ENCODE results near the gene GID4.

Gene GID4

GRCh38 chr17:18105595-18105994, 66.4 kb downstream of the GID4 start:
- ATAC-seq: no peak

DNA sequence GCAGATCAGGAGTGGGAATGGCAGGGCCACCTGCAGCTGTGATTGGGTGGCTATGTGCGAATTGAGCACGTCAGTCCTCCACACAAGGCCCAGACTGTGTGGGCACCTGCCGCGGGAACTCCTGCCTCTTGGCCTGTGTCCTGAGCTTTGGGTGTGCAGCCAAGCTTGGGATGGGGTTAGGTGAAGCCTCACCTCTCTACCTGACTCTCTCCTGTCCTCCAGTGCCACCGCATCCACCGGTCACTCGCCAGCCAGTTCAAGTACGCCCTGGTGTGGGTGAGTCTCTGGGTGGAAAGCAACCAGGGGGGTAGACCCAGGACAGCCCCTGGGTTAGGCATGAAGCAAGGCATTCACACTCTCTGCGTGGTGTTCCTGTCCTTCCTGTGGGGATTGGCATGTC, 67.0 kb downstream of the GID4 start:
- ATAC-seq: no peak

DNA sequence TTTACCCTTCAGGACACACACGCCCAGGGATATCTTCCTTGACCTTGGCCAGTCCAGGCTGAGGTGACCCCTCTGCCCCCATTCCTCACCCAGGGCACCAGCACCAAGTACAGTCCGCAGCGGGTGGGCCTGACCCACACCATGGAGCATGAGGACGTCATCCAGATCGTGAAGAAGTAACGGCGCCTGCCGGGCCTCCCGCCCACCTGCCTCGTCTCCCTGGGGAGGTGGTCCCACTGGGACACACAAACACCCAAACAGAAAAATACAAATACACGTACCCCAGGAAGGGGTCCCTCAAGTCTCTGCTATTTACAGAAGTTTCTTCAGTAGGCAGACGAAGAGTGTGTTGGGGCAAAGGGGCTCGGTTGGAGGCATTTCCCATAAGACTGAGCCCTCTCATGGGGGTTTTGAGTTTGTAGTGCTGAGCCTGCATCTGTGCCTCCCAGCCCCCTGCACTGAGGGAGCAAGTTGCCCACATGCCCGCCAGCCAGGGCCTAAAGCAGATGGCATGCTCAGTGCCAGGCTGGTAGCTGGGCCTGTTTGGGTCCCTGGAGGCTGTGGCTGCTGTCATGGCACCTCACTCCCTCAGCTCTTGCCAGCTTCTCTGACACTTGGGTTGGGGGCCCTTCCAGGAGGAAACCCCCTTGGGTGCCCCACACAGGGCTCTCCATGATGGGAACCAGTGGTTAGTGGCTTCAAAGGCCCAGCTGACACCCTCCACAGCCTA, 68.0 kb downstream of the GID4 start:
- no peak for ATAC-seq

- ATAC-seq: no peak
Measured at GRCh38 chr17:18107971-18108370, 68.8 kb downstream of the GID4 start.

DNA sequence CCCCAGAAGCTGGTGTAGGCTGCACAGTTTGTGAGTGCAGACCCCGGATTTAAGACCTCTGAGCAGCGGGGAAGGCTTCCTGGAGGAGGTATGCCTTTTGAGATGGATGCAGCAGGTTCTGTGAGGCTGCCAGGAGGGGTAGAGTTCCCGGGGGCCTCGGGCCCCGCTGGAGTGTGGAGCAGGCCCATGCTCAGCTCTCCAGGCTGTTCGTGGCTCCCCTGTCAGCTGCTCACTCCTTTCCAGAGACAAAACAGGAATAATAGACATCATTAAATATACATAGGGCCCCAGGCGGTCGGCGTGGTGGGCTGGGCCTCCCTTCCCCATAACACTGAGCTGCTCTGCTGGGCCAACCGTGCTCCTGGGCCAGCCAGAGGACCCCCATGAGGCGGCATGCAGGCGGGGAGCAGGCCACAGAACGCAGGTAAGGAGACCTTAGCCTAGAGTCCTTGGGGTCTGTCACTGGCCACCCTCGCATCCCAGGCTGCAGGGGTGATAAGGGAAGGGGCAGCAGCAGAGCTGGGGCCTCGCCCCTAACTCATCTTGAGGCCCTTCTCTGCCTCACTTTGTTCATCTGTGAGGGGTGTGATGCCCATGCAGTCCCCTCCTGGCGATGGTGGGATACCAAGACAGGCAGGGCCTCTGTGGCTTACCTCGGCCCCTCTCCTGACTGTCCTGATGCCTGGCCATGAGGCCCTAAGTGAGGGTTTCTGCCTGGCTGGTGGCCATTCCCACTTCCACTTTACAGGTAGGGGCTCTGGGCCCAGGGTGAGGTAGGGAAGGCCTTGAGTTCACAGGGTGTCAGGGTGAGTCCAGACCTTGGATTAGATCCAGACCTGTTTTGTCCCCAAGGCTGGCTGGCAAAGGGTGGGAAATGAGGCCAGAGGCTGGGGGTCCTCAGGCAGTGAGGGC, 69.4 kb downstream of the GID4 start, which contains the start of gene MYO15A:
Gene MYO15A, plus strand, starts transcription at position 356 of the 912 bp plus-strand sequence. CDS start 10,045 bp downstream, outside the sequence.
- no peak for ATAC-seq

DNA sequence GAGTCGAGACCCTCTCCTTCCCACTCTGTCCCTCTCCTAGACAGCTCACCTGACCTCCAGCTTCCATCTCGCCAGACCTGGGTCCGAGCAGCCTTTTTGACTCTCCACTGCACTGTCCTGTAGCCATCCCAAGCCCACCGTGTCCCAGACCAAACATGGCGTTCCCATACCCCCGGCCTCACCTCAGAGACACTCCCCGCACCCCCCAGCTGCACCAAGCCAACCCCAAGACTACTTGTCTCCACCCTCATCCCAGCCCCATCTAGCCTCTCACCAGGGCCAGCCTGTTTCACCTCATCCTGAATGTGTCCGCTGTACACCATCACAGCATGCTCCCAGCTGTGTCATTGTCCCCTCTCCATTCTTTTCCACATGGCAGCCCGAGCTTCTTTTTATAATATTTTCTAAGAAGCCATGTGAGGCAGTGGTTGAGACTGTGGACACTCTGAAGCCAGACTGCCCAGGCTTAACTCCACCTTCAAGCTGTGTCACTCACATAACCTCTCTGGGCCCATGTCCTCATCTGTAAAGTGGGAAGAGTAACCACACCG, 70.8 kb downstream of the GID4 start:
- no peak for ATAC-seq

DNA sequence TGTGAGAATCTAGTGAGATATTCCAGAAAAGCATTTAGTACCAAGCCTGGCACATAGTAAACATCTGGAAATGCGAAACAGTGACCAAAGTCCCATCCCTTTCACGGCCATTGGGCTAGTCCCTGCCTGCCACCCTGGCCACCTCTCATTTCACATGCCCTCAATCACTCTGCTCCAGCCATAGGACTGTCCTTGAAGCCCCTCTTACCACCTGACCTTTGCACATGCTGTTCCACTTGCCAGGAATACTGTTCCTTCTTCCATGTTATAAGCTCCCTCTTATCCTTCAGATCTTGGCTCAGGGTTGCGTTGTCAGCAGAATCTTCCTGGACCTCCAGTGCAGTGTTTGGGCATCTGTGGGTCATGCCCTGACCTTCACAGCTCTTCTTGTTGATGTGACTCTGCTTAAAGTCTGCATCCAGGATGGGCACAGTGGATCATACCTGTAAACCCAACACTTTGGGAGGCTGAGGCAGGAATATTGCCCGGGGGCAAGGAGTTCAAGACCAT, 71.5 kb downstream of the GID4 start:
- no peak for ATAC-seq

DNA sequence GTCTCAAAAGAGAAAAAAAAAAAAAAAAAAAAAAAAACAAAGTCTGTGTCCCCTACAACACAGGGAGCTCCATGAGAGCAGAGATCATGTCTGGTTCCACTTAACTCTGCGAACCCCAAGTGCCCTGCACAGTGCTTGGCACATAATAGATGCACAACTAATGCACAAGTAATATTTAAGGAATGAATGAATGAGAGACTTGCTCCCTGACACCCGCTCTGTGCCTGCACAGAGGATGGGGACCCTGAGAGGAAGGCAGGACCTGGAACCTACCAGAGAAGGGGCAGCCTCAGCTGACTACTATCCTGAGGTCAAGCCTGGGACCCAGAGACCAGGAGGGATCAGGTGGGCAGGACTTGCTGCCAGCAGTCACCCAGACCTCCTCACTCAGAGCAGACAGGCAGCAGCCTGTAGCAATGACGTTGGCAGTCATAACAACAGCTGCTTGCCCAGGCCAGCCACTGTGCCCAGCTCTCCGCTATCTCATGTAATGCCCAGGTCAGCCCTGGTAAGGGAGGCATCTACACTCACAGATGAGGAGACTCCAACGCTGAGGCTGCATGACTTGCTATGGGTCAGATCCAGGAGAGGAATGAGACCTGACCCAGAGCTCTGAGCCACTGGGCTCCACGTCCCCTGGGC, 72.2 kb downstream of the GID4 start:
- no peak for ATAC-seq

DNA sequence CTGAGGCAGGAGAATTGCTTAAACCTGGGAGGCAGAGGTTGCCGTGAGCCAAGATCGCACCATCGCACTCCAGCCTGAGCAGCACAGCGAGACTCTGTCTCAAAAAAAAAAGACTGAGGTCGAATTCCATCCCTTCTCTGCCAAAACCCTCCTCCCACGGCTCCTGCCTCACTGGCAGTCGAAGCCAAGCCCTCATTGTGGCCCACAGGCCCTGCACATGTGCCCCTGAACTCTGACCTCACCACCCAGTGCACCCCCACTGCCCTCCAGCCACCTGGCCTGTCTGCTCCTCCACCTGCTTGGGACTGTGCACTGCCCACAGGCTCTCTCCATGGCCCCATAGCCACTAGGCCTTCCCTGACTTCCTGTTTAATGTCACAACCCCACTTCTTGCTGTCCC, 76.3 kb downstream of the GID4 start:
- ATAC-seq: no peak

DNA sequence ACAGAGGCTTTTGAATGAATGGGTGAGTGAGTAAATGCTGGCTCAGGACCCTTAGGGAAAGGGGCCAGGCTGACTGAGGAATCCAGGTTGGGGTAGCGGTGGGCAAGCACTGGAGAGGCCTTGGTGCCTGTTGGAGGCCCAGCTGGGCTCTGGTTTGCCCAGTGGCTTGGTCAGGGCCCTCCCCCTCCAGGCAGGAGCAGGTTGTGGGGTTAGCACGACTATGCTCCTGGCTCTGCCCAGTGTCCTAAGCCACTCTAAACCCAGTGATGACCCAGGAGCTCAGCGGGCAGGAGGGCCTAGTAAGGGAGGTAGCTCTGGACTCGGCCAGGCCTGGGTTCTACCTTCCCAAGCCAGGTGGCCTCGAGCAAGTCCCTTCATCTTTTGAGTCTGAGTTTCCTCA, 76.9 kb downstream of the GID4 start:
- ATAC-seq: no peak

DNA sequence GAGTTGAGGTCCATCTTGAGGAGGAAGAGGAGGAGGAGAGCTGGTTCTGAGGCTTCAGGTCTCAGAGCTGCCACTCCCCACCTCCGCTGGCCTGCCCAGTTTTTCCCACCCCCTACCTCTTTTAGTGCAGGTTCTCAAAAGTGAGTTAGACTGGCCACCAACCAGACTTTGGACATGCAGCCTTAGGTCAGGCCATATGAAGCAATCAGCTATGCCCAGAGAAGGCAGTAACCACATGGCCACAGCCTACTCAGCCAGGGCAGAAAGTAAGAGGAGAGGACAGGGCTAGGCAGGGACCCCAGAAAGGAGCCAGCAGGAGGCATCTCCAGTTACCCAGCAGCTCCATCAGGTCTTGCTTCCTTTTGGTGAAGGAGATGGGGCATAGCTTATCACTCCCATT, 78.3 kb downstream of the GID4 start:
- ATAC-seq: no peak
